Muscle of back (tissue), 11 donors: Measurements from ENCODE around the gene SNX4. TPM values are rescaled to one million over a fixed set of nuclear protein-coding genes. Genes with fewer than 3 reads are reported as not detected.
"Not testable (repeated sequence)": the region's sequence is repeated elsewhere in the genome, so short reads cannot be mapped to it uniquely, and the experiment has no call there.

Source experiments
- DNase-seq, 3 donors: peaks; one replicate each; pipeline versions ENCODE4 v3.0.0 to v3.0.0-alpha.2; 2013
- polyA plus RNA-seq, 10 donors: library from polyadenylated mRNA; unstranded; fragments of 120-200 nt; gene quantifications; one replicate each; pipeline ENCODE4 v1.2.1, GENCODE V29; 2013; ENCODE audit not compliant: insufficient read length in 10 of 10

The SNX4 gene
- polyA plus RNA-seq, 10 donors: 34.7 to 43.1 (median 37.6) TPM

DNA sequence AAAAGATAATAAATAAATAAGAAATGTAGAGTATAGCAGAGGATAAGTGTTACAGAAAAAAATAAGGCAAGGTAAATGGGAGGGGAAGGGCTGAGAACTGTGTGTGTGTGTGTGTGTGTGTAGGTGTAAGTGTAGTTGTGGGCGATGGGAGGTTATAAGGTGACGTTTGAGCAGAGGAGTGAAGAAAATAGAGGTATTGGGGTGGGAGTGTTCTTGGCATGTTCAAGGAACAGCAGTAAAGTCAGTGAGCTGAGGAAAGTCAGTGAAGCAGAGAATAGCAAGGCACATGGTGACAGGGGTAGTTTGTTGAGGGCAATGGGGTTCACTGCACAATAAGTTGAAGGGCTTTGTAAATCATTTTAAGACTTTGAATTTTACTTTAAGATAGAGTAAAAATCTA lies 113.9 kb downstream of the SNX4 start:
- no peak for DNase-seq

DNA sequence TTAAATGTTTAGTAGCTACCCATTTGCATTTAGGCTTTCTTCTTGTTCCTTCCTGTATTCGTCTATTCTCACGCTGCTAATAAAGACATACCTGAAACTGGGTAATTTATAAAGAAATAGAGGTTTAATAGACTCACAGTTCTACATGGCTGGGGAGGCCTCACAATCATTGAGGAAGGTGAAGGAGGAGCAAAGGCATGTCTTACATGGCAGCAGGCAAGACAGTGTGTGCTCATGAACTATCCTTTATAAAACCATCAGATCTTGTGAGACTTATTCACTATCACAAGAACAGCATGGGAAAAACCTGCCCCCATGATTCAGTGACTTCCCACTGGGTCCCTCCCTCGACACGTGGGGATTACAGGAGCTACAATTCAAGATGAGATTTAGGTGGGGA lies 114.5 kb downstream of the SNX4 start:
- DNase-seq: not testable (repeated sequence)

DNA sequence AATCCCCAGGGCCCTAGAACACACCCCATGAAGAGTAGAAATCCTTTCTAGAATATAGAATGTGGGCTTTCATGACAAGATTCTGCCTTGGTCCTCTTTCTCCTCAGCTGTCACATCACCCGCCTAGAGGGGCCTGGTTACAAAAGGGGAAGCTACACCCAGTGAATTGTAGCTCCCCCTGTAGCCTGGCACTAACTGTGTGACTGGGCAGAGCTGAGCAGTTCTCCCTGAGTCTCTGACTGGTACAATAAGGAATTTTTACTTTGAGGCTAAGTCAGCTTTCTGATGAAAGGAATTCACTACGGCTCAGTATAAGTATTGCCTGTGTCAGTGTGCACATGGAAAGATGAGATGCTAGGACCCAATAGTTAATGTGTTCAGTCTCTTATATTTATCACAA lies 116.2 kb downstream of the SNX4 start:
- peak in 1 of 3 donors; percentile 26 for DNase-seq

DNA sequence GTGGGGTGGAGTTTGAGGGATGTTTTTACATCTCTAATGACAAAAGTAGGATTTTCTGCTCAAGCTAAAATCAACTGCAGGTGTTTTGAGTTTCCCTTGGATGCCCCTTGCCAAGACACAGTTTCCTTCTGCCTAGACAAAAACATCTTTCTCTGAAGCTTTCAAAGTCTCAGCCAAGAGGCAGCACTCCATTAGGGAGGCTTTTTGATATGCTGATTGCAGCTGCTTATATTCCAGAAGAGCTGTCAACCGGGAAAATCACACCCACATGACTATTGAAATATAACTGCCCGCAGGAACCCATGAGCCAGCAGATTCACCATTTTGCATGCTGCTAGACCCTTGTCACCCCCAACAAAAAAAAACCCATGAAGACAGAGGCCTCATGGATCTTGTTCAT lies 117.4 kb downstream of the SNX4 start:
- DNase-seq: no peak

DNA sequence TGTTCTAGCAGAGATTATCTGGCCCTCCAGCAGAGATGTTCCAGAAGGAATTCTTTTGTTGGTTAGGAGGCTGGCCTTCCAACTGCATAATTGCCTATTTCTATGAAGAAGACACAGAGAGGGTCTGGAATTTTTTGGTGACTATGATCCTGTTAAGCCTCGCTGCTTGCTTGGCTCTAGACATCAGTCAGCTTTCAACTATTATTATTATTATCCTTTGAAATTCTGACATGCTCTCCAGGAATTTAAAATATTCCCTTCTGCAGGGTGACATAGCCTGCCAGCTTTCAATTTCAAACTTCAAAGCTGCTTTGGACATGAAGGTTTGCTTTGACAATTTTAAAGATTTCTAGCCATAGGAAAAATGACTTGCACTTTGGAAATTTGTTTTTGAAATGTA lies 118.6 kb downstream of the SNX4 start:
- peak in 1 of 3 donors; percentile 43 for DNase-seq

DNA sequence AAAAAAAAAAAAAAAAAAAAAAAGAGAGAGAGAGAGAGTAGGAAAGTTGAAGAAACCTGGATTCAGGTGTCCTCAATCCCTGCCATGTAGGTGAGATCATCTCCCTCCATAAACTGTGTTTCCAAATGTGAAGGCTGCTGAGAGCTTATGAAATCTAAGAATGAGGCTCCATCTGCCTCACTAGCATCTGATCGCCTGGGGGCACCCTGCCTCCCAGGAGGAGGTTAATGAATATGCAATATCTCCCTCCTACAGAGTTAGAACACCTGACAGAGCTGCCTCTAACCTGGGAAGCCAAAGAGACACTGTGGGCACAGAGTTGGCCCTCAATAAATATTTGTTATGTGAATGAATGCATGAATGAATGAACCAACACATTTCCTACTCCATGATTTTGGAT lies 121.0 kb downstream of the SNX4 start:
- no peak for DNase-seq

Other genes with a start within 250 kb of the SNX4 start
- 10 to 100 TPM; 17.4 to 26.7 (median 21.0) TPM for gene ZNF148, start 144.9 kb downstream of the SNX4 start, polyA plus RNA-seq
- 10 to 100 TPM; 11.9 to 20.0 (median 14.7) TPM for gene OSBPL11, start 75.3 kb upstream of the SNX4 start, polyA plus RNA-seq